B cell (primary cell): Measurements from ENCODE around the gene TADA2A. TPM values are rescaled to one million over a fixed set of nuclear protein-coding genes. Genes with fewer than 3 reads are reported as not detected.

Experiments
- ATAC-seq: fragments of 200-7000 bp; cut with Tn5 transposase; one replicate; pipeline ENCODE4 v1.10.0; 2021; ENCODE audit warnings: low read depth, mild to moderate bottlenecking, moderate number of reproducible peaks, moderate library complexity
- CTCF ChIA-PET: fragments of 350-600 bp; sonication (Branson Sonifier 250); formaldehyde crosslinking; loops from one replicate; lab custom pipeline; 2021; ENCODE audit warnings: antibody characterized with exemption, inconsistent platforms; lab: Charles Lee
- POLR2A ChIA-PET: fragments of 350-600 bp; sonication (Branson Sonifier 250); formaldehyde crosslinking; loops from one replicate; lab custom pipeline; 2021; ENCODE audit warnings: antibody characterized with exemption; lab: Charles Lee
- DNase-seq: peaks from one replicate; pipeline ENCODE4 v3.0.0; 2013
- H2AFZ ChIP-seq: 2 replicates; pipeline ENCODE4 v1.6.1; 2012; ENCODE audit warnings: mild to moderate bottlenecking, low read depth, low read length; ENCODE audit not compliant: insufficient read depth, poor library complexity, severe bottlenecking
- H3K27ac ChIP-seq, 2 donors: 1 replicate in 1 of 2; 2 replicates in 1 of 2; pipeline ENCODE4 v1.5.1; 2012 to 2013; ENCODE audit warnings: low read length in 2 of 2, mild to moderate bottlenecking in 2 of 2, moderate library complexity in 1 of 2
- H3K27me3 ChIP-seq, 4 experiments: fragments of 200-600 bp in 1 of 4; sonication (generic) in 1 of 4; replicated peaks in 1 of 4; 1 replicate in 2 of 4; 2 replicates in 2 of 4; pipeline versions ENCODE4 v1.6.1 to v1.7.0; 2013 to 2016; ENCODE audit warnings: low read length in 3 of 4, mild to moderate bottlenecking in 2 of 4, mixed read lengths in 1 of 4, moderate library complexity in 1 of 4; ENCODE audit not compliant: insufficient read depth in 4 of 4, control insufficient read depth in 3 of 4; ENCODE audit errors: control extremely low read depth in 1 of 4
- H3K36me3 ChIP-seq, 2 experiments: replicated peaks in 1 of 2; 1 replicate in 1 of 2; 2 replicates in 1 of 2; pipeline versions ENCODE4 v1.6.1 to v1.7.1; 2013; ENCODE audit warnings: low read length in 1 of 2; ENCODE audit not compliant: insufficient read depth in 2 of 2, control insufficient read depth in 1 of 2; ENCODE audit errors: control extremely low read depth in 1 of 2, extremely low read depth in 1 of 2
- H3K4me1 ChIP-seq, 2 donors: fragments of 200-600 bp in 1 of 2; sonication (generic) in 1 of 2; 1 replicate in 1 of 2; 2 replicates in 1 of 2; pipeline versions ENCODE4 v1.5.1 to v1.6.1; 2013 to 2017; ENCODE audit warnings: low read length in 2 of 2; ENCODE audit not compliant: control insufficient read depth in 2 of 2, insufficient read depth in 2 of 2
- H3K4me2 ChIP-seq: replicated peaks from 2 replicates; pipeline ENCODE3; 2012; ENCODE audit warnings: mild to moderate bottlenecking, low read depth, low read length; ENCODE audit not compliant: poor library complexity, severe bottlenecking
- H3K4me3 ChIP-seq, 5 experiments: fragments of 200-600 bp in 1 of 5; sonication (generic) in 1 of 5; 1 replicate in 3 of 5; 2 replicates in 2 of 5; pipeline versions ENCODE4 v1.5.1 to v1.7.0; 2011 to 2016; ENCODE audit warnings: low read length in 4 of 5, mild to moderate bottlenecking in 4 of 5, low read depth in 2 of 5, control low read depth in 1 of 5, moderate library complexity in 1 of 5; ENCODE audit not compliant: insufficient read depth in 1 of 5; ENCODE audit errors: control extremely low read depth in 1 of 5, extremely low read depth in 1 of 5
- H3K79me2 ChIP-seq: fragments of 200-600 bp; sonication (generic); one replicate; pipeline ENCODE4 v1.6.0; 2016; ENCODE audit warnings: low read length; ENCODE audit not compliant: control insufficient read depth, insufficient read depth
- H3K9ac ChIP-seq: fragments of 200-600 bp; sonication (generic); 2 replicates; pipeline ENCODE4 v1.6.1; 2017; ENCODE audit warnings: mild to moderate bottlenecking, low read length, moderate library complexity
- H3K9me3 ChIP-seq, 3 donors: one replicate each; pipeline versions ENCODE4 v1.6.1 to v1.7.1; 2013; ENCODE audit warnings: low read length in 2 of 3; ENCODE audit not compliant: control insufficient read depth in 2 of 3, insufficient read depth in 1 of 3; ENCODE audit errors: control extremely low read depth in 1 of 3
- H4K20me1 ChIP-seq: 2 replicates; pipeline ENCODE4 v1.6.0; 2012; ENCODE audit warnings: mild to moderate bottlenecking, low read length; ENCODE audit not compliant: insufficient read depth, control insufficient read depth, poor library complexity, severe bottlenecking
- H3K27ac Mint-ChIP-seq: one replicate; pipeline ENCODE4 v1.8.0; 2021; ENCODE audit warnings: mixed read lengths
- H3K27me3 Mint-ChIP-seq: one replicate; pipeline ENCODE4 v1.8.0; 2021; ENCODE audit warnings: mixed read lengths
- H3K4me1 Mint-ChIP-seq: one replicate; pipeline ENCODE4 v1.8.0; 2021; ENCODE audit warnings: mixed read lengths
- H3K4me3 Mint-ChIP-seq: one replicate; pipeline ENCODE4 v1.8.0; 2021; ENCODE audit warnings: mixed read lengths
- H3K9me3 Mint-ChIP-seq: one replicate; pipeline ENCODE4 v1.8.0; 2022; ENCODE audit warnings: mixed read lengths; ENCODE audit not compliant: insufficient read depth
- CTCF ChIP-seq: fragments of 200-600 bp; IDR thresholded peaks from one replicate; pipeline ENCODE4 v1.8.0; 2022; ENCODE audit warnings: antibody characterized with exemption, mild to moderate bottlenecking
- EZH2 ChIP-seq: IDR thresholded peaks from 2 replicates; pipeline ENCODE4 v1.6.1; 2012; ENCODE audit warnings: borderline replicate concordance, low read depth, mild to moderate bottlenecking, moderate library complexity, low read length; ENCODE audit not compliant: insufficient read depth, poor library complexity, severe bottlenecking
- WGBS: methylation state at CpG from one replicate; pipeline ENCODE4 v1.1.5; 2013; ENCODE audit warnings: missing lambda C conversion rate; ENCODE audit not compliant: insufficient coverage; 5-methylcytosine and 5-hydroxymethylcytosine counted together
- intact Hi-C: fragments of 100-400 bp; cut with micrococcal nuclease; formaldehyde crosslinking; loops from one replicate; pipeline ENCODE4 v1.10.0; 2022
- polyA plus RNA-seq: library from polyadenylated mRNA; depleted of rRNA; stranded (reverse); fragments of >200 nt; gene quantifications from 2 replicates; pipeline ENCODE4 v1.2.3, GENCODE V29; 2012
- total RNA-seq, 2 donors: library from RNA; stranded (reverse); fragments of 120-200 nt in 1 of 2; gene quantifications; 1 replicate in 1 of 2; 2 replicates in 1 of 2; pipeline versions ENCODE4 v1.2.3 to v1.2.4, GENCODE V29; 2013 to 2022

The TADA2A gene
- total and polyA plus RNA-seq, 2 donors (not counting 1 experiment from before 2014, with no cell fraction given): 10.9 to 43.3 TPM

- peaks cover 0 to 2% of the 10 kb centered on the region in 2 experiments for H3K36me3 ChIP-seq
- intact Hi-C loops: loop anchor here (2.0 to 5.0 kb wide), 2 partner anchors 811 to 993 kb away; partner anchors contain the start of gene SOCS7
- TF ChIP-seq EZH2 (no peak), CTCF (no peak)
- H3K79me2 ChIP-seq: peaks cover 17% of the 10 kb centered on the region
- no peaks in the 10 kb centered on the region for H4K20me1 ChIP-seq
- Mint-ChIP-seq H3K27me3 (no peaks in the 10 kb centered on the region), H3K27ac (peak overlapping the region; percentile 80), H3K4me3 (peak overlapping the region; percentile 92), H3K9me3 (no peaks in the 10 kb centered on the region), H3K4me1 (peaks cover 14% of the 10 kb centered on the region)
- peak overlapping the region; percentile 1 to 18 for H3K27ac ChIP-seq
- peak overlapping the region; percentile 91 for H2AFZ ChIP-seq
- peak overlapping the region; percentile 75 for H3K9ac ChIP-seq
- peak overlapping the region; percentile 90 for H3K4me2 ChIP-seq
- H3K27me3 ChIP-seq: no peaks in the 10 kb centered on the region
- ChIA-PET CTCF (interaction anchor here (0.5 to 2.6 kb wide), 2 partner anchors 14 to 15 kb away, joined by 4 to 15 read pairs; no protein-coding TSS in a partner anchor), POLR2A (interaction anchor here (1.2 kb wide), 1 partner anchor 83 kb away, joined by 3 read pairs; no protein-coding TSS in a partner anchor)
- peaks cover 12 to 18% of the 10 kb centered on the region in 2 donors for H3K4me1 ChIP-seq
- DNase-seq: no peak
- no peaks in the 10 kb centered on the region for H3K9me3 ChIP-seq
- WGBS: 13% methylated on average over 15 of the region's 21 CpGs
- no peak for ATAC-seq
- H3K4me3 ChIP-seq: peak overlapping the region; percentile 18 to 88 (median 83)
These were observed 48.4 kb upstream of the TADA2A start for GRCh38 chr17:37358098-37358829.
